Endothelial cell of umbilical vein (primary cell): ENCODE measurements around the gene SNAI3.

Source experiments
- POLR2A ChIP-seq: IDR thresholded peaks from 2 replicates; pipeline ENCODE4 v1.6.1; 2012; ENCODE audit warnings: low read depth, mild to moderate bottlenecking, control low read depth, low read length
- POLR2AphosphoS5 ChIP-seq: IDR thresholded peaks from 2 replicates; pipeline ENCODE4 v1.6.1; 2012; ENCODE audit warnings: low read depth, mild to moderate bottlenecking, control low read depth, low read length, moderate library complexity; ENCODE audit not compliant: insufficient read depth
- TF ChIP-seq, protein P1 (sequence below), 2 donors: IDR thresholded peaks; 1 replicate in 1 of 2; 2 replicates in 1 of 2; pipeline ENCODE4 v1.5.1; 2011; ENCODE audit warnings: low read length in 2 of 2, mild to moderate bottlenecking in 2 of 2, moderate library complexity in 2 of 2, control low read depth in 1 of 2, inconsistent platforms in 1 of 2, low read depth in 1 of 2; ENCODE audit not compliant: insufficient read depth in 1 of 2; ENCODE audit errors: extremely low read depth in 1 of 2

DNA sequence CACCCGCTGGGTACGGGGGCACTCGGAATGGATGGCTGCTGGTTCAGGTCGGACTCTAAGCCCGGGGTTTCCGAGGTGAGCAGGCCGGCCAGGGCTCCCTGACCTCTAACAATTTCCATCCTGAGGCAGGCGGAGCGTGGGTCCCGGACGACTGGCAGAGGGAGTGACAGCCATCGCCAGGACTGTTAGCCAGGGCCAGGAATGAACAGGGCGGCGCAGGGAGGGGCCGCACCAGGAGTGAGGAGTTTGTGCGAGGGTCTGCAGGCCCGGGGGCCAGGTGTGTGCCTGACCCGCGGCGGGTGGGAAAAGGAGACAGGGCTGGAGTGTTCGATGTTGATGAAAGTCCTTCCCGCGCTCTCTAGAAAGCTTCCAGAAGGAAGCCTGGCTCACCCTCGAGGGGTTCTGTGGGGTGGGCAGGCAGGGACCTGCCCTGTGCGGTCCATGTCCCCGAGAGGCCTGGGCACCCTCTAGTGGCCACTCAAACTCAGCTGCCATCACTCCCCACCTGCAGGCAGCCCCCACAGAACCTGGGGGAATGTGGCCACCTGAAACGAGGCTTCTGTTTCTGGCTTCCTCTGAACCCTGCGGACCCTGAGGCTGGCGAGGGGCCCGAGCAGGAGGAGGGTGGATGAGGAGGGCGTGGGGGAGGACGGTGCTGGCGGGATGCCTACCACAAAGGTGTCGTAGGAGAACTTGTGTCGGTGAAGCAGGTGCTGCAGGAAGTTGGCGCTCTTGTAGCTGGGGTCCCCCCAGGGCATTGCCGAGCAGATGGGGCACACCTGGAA lies 11.7 kb upstream of the SNAI3 start:
- TF ChIP-seq, protein P1, sequence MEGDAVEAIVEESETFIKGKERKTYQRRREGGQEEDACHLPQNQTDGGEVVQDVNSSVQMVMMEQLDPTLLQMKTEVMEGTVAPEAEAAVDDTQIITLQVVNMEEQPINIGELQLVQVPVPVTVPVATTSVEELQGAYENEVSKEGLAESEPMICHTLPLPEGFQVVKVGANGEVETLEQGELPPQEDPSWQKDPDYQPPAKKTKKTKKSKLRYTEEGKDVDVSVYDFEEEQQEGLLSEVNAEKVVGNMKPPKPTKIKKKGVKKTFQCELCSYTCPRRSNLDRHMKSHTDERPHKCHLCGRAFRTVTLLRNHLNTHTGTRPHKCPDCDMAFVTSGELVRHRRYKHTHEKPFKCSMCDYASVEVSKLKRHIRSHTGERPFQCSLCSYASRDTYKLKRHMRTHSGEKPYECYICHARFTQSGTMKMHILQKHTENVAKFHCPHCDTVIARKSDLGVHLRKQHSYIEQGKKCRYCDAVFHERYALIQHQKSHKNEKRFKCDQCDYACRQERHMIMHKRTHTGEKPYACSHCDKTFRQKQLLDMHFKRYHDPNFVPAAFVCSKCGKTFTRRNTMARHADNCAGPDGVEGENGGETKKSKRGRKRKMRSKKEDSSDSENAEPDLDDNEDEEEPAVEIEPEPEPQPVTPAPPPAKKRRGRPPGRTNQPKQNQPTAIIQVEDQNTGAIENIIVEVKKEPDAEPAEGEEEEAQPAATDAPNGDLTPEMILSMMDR (IDR thresholded peaks at IDR 0.05; ENCODE audit: extremely low read depth in 1 of 2, insufficient read depth in 1 of 2, low read depth in 1 of 2, low read length in 2 of 2), result peak; percentile 34 to 54
- no peak for TF ChIP-seq POLR2AphosphoS5
- TF ChIP-seq POLR2A, result no peak
